ENCODE measurements around the gene ABCC6. TPM values are rescaled to one million over a fixed set of nuclear protein-coding genes. Genes with fewer than 3 reads are reported as not detected.

The ABCC6 gene
- total and polyA plus RNA-seq, 2 of the 4 experiments (the other 2 are of a cell fraction) = 0.36 to 1.3 TPM

DNA sequence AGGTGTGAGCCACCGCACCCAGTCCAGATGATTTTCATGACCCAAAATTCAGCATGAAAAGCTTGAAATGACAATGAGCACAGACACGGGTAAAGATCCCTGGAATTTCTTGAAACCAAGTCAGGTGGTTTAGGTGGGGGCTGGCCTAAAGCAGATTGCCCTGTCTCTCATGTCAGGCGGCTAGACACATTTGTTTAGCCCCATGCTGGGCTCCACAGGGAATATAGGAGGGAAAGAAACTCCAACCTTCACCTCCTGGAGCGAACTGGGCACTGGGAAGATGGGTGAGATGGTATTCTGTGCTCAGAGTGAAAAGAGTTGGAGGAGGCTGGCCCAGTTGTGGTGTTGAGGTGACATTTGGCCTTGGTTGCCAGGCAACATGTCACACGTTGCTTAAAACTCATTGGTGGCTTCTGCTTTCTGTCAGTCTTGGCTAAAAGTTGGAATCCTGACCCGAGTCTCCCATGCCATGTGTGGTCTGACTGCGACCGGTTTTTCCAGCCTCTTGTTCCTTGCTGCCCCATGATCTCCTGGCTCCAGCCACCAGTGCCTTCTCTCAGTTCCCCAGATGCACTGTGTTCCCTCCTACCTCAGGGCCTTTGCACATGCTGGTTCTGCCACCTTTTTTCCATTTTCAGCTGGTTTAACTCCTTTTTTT is 113.7 kb downstream of the ABCC6 start:
- no peak for DNase-seq
- no TSS peak for BruUV-seq (replicated peaks)
- Histone ChIP-seq H3K14ac (replicated peaks; ENCODE audit: low read depth, low read length) (no peak overlapping the region), H3K9me3 (ENCODE audit: control insufficient read depth, insufficient read depth, low read length) (no peaks in the 10 kb centered on the region), H3K4me3 (ENCODE audit: insufficient read depth, low read depth, low read length) (no peak overlapping the region), H3K4ac (ENCODE audit: low read depth, low read length) (no peak overlapping the region), H3K18ac (ENCODE audit: low read depth, low read length) (no peak overlapping the region), H3K27ac (ENCODE audit: insufficient read depth, low read length) (no peak overlapping the region), H2BK15ac (ENCODE audit: low read depth, low read length) (no peak overlapping the region), H2BK120ac (ENCODE audit: low read depth, low read length) (no peak overlapping the region), H3K23ac (ENCODE audit: low read depth, low read length) (no peak overlapping the region), H3K9me1 (ENCODE audit: insufficient read depth, low read length) (no peaks in the 10 kb centered on the region), H3K79me1 (ENCODE audit: low read depth in 1 of 2, low read length in 2 of 2) (peaks cover 31 to 48% of the 10 kb centered on the region in 2 experiments), H2AFZ (replicated peaks; ENCODE audit: low read length, poor library complexity) (no peak overlapping the region), H3K9ac (ENCODE audit: low read depth, low read length) (no peak overlapping the region), H3K36me3 (ENCODE audit: control insufficient read depth, insufficient read depth, low read length) (peaks cover 86% of the 10 kb centered on the region), H2AK9ac (replicated peaks; ENCODE audit: low read depth, low read length, poor library complexity) (no peak overlapping the region), H4K20me1 (ENCODE audit: insufficient read depth, low read length) (peaks cover 12% of the 10 kb centered on the region), H2AK5ac (ENCODE audit: low read depth, low read length) (no peak overlapping the region), H3K4me2 (ENCODE audit: low read depth, low read length) (no peak overlapping the region), H4K5ac (ENCODE audit: low read depth, low read length) (no peak overlapping the region), H3K4me1 (ENCODE audit: control insufficient read depth, insufficient read depth, low read length) (no peaks in the 10 kb centered on the region), H4K91ac (ENCODE audit: insufficient read depth, low read depth, low read length) (no peak overlapping the region), H4K8ac (ENCODE audit: low read depth in 2 of 2, low read length in 2 of 2) (no peak overlapping the region), H3K56ac (ENCODE audit: extremely low read depth, insufficient read depth, low read length) (no peak overlapping the region), H3K27me3 (ENCODE audit: control insufficient read depth, insufficient read depth, low read length) (no peaks in the 10 kb centered on the region), H2BK20ac (ENCODE audit: low read depth, low read length) (no peak overlapping the region), H2BK5ac (ENCODE audit: low read depth, low read length, poor library complexity, severe bottlenecking) (no peak overlapping the region)
- dilution Hi-C loops (cut with HindIII; ENCODE audit: low sequenced_read_pairs, unreplicated experiment) (no loop called here), in situ Hi-C loops (cut with MboI; ENCODE audit: low sequenced_read_pairs) (no loop called here), intact Hi-C loops (cut with micrococcal nuclease) (no loop called here)
- POLR2A ChIA-PET (ENCODE audit: unreplicated experiment) = no interaction called here
- ATAC-seq (ENCODE audit: low read depth) = no peak
- WGBS, 2 experiments (ENCODE audit: extremely low coverage in 2 of 2, insufficient read length in 1 of 2) = 81% methylated on average over 5 of the region's 8 CpGs; no CpG with 5 or more reads in 1 of the 2 experiments
- TF ChIP-seq BHLHE40 (IDR thresholded peaks at IDR 0.05; ENCODE audit: low read depth, low read length) = no peak
- no peak for TF ChIP-seq RFX5 (IDR thresholded peaks at IDR 0.05; ENCODE audit: low read depth, low read length)
- TF ChIP-seq MAFK (IDR thresholded peaks at IDR 0.05; ENCODE audit: low read depth, low read length) = no peak
- TF ChIP-seq CHD1 (IDR thresholded peaks at IDR 0.05; ENCODE audit: low read depth, low read length) = no peak
- TF ChIP-seq RAD21 (IDR thresholded peaks at IDR 0.05; ENCODE audit: low read length) = no peak
- no peak for TF ChIP-seq SMC3 (IDR thresholded peaks at IDR 0.05; ENCODE audit: low read depth, low read length)
- no peak for TF ChIP-seq RCOR1 (IDR thresholded peaks at IDR 0.05; ENCODE audit: insufficient replicate concordance, low read length)
- TF ChIP-seq, protein P1, sequence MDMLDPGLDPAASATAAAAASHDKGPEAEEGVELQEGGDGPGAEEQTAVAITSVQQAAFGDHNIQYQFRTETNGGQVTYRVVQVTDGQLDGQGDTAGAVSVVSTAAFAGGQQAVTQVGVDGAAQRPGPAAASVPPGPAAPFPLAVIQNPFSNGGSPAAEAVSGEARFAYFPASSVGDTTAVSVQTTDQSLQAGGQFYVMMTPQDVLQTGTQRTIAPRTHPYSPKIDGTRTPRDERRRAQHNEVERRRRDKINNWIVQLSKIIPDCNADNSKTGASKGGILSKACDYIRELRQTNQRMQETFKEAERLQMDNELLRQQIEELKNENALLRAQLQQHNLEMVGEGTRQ (IDR thresholded peaks at IDR 0.05; ENCODE audit: low read depth, low read length) = no peak
- TF ChIP-seq CEBPB (IDR thresholded peaks at IDR 0.05; ENCODE audit: low read depth, low read length) = no peak
- TF ChIP-seq MXI1 (IDR thresholded peaks at IDR 0.05; ENCODE audit: borderline replicate concordance, low read depth, low read length) = no peak
- no peak for TF ChIP-seq FOS (IDR thresholded peaks at IDR 0.05; ENCODE audit: low read depth, low read length)
- no peak for TF ChIP-seq NFE2L2 (IDR thresholded peaks at IDR 0.05; ENCODE audit: low read depth, low read length)
- TF ChIP-seq POLR2A (IDR thresholded peaks at IDR 0.05; ENCODE audit: low read depth, low read length) = no peak
- no peak for TF ChIP-seq MAZ (IDR thresholded peaks at IDR 0.05; ENCODE audit: borderline replicate concordance, low read depth, low read length)
- TF ChIP-seq, protein P2, sequence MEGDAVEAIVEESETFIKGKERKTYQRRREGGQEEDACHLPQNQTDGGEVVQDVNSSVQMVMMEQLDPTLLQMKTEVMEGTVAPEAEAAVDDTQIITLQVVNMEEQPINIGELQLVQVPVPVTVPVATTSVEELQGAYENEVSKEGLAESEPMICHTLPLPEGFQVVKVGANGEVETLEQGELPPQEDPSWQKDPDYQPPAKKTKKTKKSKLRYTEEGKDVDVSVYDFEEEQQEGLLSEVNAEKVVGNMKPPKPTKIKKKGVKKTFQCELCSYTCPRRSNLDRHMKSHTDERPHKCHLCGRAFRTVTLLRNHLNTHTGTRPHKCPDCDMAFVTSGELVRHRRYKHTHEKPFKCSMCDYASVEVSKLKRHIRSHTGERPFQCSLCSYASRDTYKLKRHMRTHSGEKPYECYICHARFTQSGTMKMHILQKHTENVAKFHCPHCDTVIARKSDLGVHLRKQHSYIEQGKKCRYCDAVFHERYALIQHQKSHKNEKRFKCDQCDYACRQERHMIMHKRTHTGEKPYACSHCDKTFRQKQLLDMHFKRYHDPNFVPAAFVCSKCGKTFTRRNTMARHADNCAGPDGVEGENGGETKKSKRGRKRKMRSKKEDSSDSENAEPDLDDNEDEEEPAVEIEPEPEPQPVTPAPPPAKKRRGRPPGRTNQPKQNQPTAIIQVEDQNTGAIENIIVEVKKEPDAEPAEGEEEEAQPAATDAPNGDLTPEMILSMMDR (conservative IDR thresholded peaks at IDR 0.05; ENCODE audit: low read depth, low read length) = no peak
- TF ChIP-seq, protein P3, sequence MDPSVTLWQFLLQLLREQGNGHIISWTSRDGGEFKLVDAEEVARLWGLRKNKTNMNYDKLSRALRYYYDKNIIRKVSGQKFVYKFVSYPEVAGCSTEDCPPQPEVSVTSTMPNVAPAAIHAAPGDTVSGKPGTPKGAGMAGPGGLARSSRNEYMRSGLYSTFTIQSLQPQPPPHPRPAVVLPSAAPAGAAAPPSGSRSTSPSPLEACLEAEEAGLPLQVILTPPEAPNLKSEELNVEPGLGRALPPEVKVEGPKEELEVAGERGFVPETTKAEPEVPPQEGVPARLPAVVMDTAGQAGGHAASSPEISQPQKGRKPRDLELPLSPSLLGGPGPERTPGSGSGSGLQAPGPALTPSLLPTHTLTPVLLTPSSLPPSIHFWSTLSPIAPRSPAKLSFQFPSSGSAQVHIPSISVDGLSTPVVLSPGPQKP (IDR thresholded peaks at IDR 0.05; ENCODE audit: borderline replicate concordance, low read depth, low read length) = no peak
- CTCF ChIA-PET = interaction anchor here (0.6 kb wide), 1 partner anchor 428 kb away, joined by 3 read pairs; no protein-coding TSS in a partner anchor

Measured in IMR-90 (cell line).